Liver (tissue), 9 donors: ENCODE data around the gene PODNL1. TPM values are rescaled to one million over a fixed set of nuclear protein-coding genes. Genes with fewer than 3 reads are reported as not detected.

ENCODE experiments used
- DNase-seq: peaks from one replicate; pipeline ENCODE4 v3.0.0-alpha.2; 2017; ENCODE audit warnings: low spot score
- H3K27ac ChIP-seq, 2 donors: one replicate each; pipeline ENCODE4 v1.7.0; 2013; ENCODE audit warnings: inconsistent platforms in 2 of 2, low read length in 2 of 2, control low read depth in 1 of 2, low read depth in 1 of 2, mild to moderate bottlenecking in 1 of 2
- H3K27me3 ChIP-seq, 4 donors: one replicate each; pipeline versions ENCODE4 v1.6.1 to v1.7.0; 2013; ENCODE audit warnings: low read length in 3 of 4, inconsistent platforms in 1 of 4, mild to moderate bottlenecking in 1 of 4, moderate library complexity in 1 of 4; ENCODE audit not compliant: control insufficient read depth in 4 of 4, insufficient read depth in 4 of 4
- H3K36me3 ChIP-seq, 4 donors: one replicate each; pipeline versions ENCODE4 v1.6.1 to v1.7.0; 2013; ENCODE audit warnings: low read length in 3 of 4, mild to moderate bottlenecking in 3 of 4, low read depth in 1 of 4, moderate library complexity in 1 of 4; ENCODE audit not compliant: control insufficient read depth in 4 of 4, insufficient read depth in 3 of 4
- H3K4me1 ChIP-seq, 4 donors: one replicate each; pipeline versions ENCODE4 v1.6.1 to v1.7.0; 2013; ENCODE audit warnings: low read length in 3 of 4, mild to moderate bottlenecking in 3 of 4, moderate library complexity in 1 of 4; ENCODE audit not compliant: control insufficient read depth in 4 of 4, insufficient read depth in 4 of 4
- H3K4me3 ChIP-seq, 3 donors: one replicate each; pipeline versions ENCODE4 v1.6.1 to v1.7.0; 2013; ENCODE audit warnings: low read length in 3 of 3, control low read depth in 1 of 3, low read depth in 1 of 3, mild to moderate bottlenecking in 1 of 3
- H3K9ac ChIP-seq, 2 donors: one replicate each; pipeline ENCODE4 v1.7.0; 2013; ENCODE audit warnings: low read length in 2 of 2, mild to moderate bottlenecking in 2 of 2, moderate library complexity in 2 of 2, control low read depth in 1 of 2, low read depth in 1 of 2
- H3K9me3 ChIP-seq, 4 donors: one replicate each; pipeline versions ENCODE4 v1.6.1 to v1.7.0; 2013; ENCODE audit warnings: low read length in 3 of 4; ENCODE audit not compliant: control insufficient read depth in 4 of 4
- CTCF ChIP-seq: fragments of 150-350 bp; IDR thresholded peaks from 2 replicates; pipeline ENCODE4 v1.5.1; 2017; ENCODE audit warnings: improper control_type of control experiment, low read depth, low read length; ENCODE audit not compliant: missing input control
- EGR1 ChIP-seq, 2 donors: IDR thresholded peaks; 2 replicates each; pipeline ENCODE4 v1.6.1; 2016 to 2018; ENCODE audit warnings: antibody characterized with exemption in 2 of 2, low read depth in 2 of 2
- FOXA1 ChIP-seq: IDR thresholded peaks from 2 replicates; pipeline ENCODE4 v1.6.1; 2016; ENCODE audit warnings: antibody characterized with exemption
- FOXA2 ChIP-seq: IDR thresholded peaks from 2 replicates; pipeline ENCODE4 v1.6.1; 2016; ENCODE audit warnings: antibody characterized with exemption
- GABPA ChIP-seq, 2 donors: IDR thresholded peaks in 1 of 2; conservative IDR thresholded peaks in 1 of 2; 2 replicates each; pipeline ENCODE4 v1.6.1; 2016; ENCODE audit warnings: antibody characterized with exemption in 2 of 2, mild to moderate bottlenecking in 1 of 2, moderate library complexity in 1 of 2
- HNF4A ChIP-seq, 2 donors: conservative IDR thresholded peaks; 2 replicates each; pipeline ENCODE4 v1.6.1; 2016; ENCODE audit warnings: antibody characterized with exemption in 2 of 2, mild to moderate bottlenecking in 2 of 2
- HNF4G ChIP-seq: IDR thresholded peaks from 2 replicates; pipeline ENCODE4 v1.6.1; 2016; ENCODE audit warnings: antibody characterized with exemption
- JUND ChIP-seq, 2 donors: IDR thresholded peaks; 2 replicates each; pipeline ENCODE4 v1.6.1; 2016; ENCODE audit warnings: antibody characterized with exemption in 2 of 2
- MAX ChIP-seq: IDR thresholded peaks from 2 replicates; pipeline ENCODE4 v1.6.1; 2016; ENCODE audit warnings: antibody characterized with exemption
- NR2F2 ChIP-seq: IDR thresholded peaks from 2 replicates; pipeline ENCODE4 v1.6.1; 2016; ENCODE audit warnings: antibody characterized with exemption
- RAD21 ChIP-seq, 2 donors: IDR thresholded peaks; 2 replicates each; pipeline ENCODE4 v1.6.1; 2016; ENCODE audit warnings: antibody characterized with exemption in 2 of 2, mild to moderate bottlenecking in 2 of 2
- REST ChIP-seq: IDR thresholded peaks from 2 replicates; pipeline ENCODE4 v1.6.1; 2016; ENCODE audit warnings: antibody characterized with exemption, mild to moderate bottlenecking
- RXRA ChIP-seq, 2 donors: IDR thresholded peaks; 2 replicates each; pipeline ENCODE4 v1.6.1; 2017 to 2018; ENCODE audit warnings: antibody characterized with exemption in 2 of 2, mild to moderate bottlenecking in 1 of 2
- SP1 ChIP-seq: IDR thresholded peaks from 2 replicates; pipeline ENCODE4 v1.6.1; 2018; ENCODE audit warnings: antibody characterized with exemption, mild to moderate bottlenecking
- TAF1 ChIP-seq: conservative IDR thresholded peaks from 2 replicates; pipeline ENCODE4 v1.6.1; 2016; ENCODE audit warnings: antibody characterized with exemption, mild to moderate bottlenecking
- YY1 ChIP-seq: IDR thresholded peaks from 2 replicates; pipeline ENCODE4 v1.6.1; 2016; ENCODE audit warnings: antibody characterized with exemption, mild to moderate bottlenecking
- ZBTB33 ChIP-seq: IDR thresholded peaks from 2 replicates; pipeline ENCODE4 v1.6.1; 2016; ENCODE audit warnings: antibody characterized with exemption
- WGBS: extraction: QIAGEN DNeasy Blood & Tissue Kit; methylation state at CpG from one replicate; pipeline ENCODE4 v1.1.7; 2013; 5-methylcytosine and 5-hydroxymethylcytosine counted together
- polyA plus RNA-seq, 2 donors: library from polyadenylated mRNA; stranded (reverse) in 1 of 2; unstranded in 1 of 2; fragments of 200-250 nt in 1 of 2; fragments of >200 nt in 1 of 2; fragmentation: Nextera tagmentation in 1 of 2; extraction: Ambion mirVana in 1 of 2; gene quantifications; one replicate each; pipeline versions ENCODE4 v1.2.1 to v1.2.3, GENCODE V29; 2013 to 2015
- total RNA-seq, 2 donors: library from RNA; depleted of rRNA; stranded (reverse); fragments of >200 nt; gene quantifications; one replicate each; pipeline ENCODE4 v1.2.3, GENCODE V29; 2014
- donor health status: healthy.
- donor health status: healthy.
- donor health status: healthy.
- donor health status: healthy.
- donor health status: healthy.

Gene PODNL1
- total and polyA plus RNA-seq, 4 donors: 0.30 TPM; not detected in 3

- TF ChIP-seq REST: no peak
- no peak for TF ChIP-seq FOXA2
- no peak for TF ChIP-seq CTCF
- no peak for TF ChIP-seq FOXA1
- TF ChIP-seq GABPA (IDR thresholded peaks at IDR 0.05 in 1 of 2, conservative IDR thresholded peaks at IDR 0.05 in 1 of 2): no peak
- TF ChIP-seq TAF1: no peak
- TF ChIP-seq ZBTB33: no peak
- TF ChIP-seq YY1: no peak
- no peak for TF ChIP-seq SP1
- TF ChIP-seq RXRA (IDR thresholded peaks at IDR 0.05): no peak
- no peak for TF ChIP-seq RAD21 (IDR thresholded peaks at IDR 0.05)
- no peak for TF ChIP-seq HNF4G
- TF ChIP-seq EGR1 (IDR thresholded peaks at IDR 0.05; ENCODE audit: low read depth in 2 of 2): no peak
- H3K9ac ChIP-seq: no peak overlapping the region
- WGBS: 83% methylated on average over 5 of the region's 5 CpGs
Measured at GRCh38 chr19:13894552-13894951, 43.7 kb downstream of the PODNL1 start.

GRCh38 chr19:13892870-13893269, 45.3 kb downstream of the PODNL1 start:
- no peaks in the 10 kb centered on the region for H3K9me3 ChIP-seq
- H3K4me1 ChIP-seq: no peaks in the 10 kb centered on the region
- no peak for DNase-seq
- no peak overlapping the region for H3K4me3 ChIP-seq
- no peak overlapping the region for H3K27ac ChIP-seq
- H3K27me3 ChIP-seq: no peaks in the 10 kb centered on the region
- H3K36me3 ChIP-seq: no peaks in the 10 kb centered on the region
- H3K9ac ChIP-seq: no peak overlapping the region
- WGBS: 82% methylated on average over 9 of the region's 9 CpGs
- no peak for TF ChIP-seq HNF4A (conservative IDR thresholded peaks at IDR 0.05)
- TF ChIP-seq RAD21 (IDR thresholded peaks at IDR 0.05): no peak
- TF ChIP-seq EGR1 (IDR thresholded peaks at IDR 0.05; ENCODE audit: low read depth in 2 of 2): no peak
- TF ChIP-seq FOXA1: no peak
- no peak for TF ChIP-seq NR2F2
- TF ChIP-seq RXRA (IDR thresholded peaks at IDR 0.05): no peak
- TF ChIP-seq FOXA2: no peak
- no peak for TF ChIP-seq CTCF
- TF ChIP-seq SP1: no peak
- no peak for TF ChIP-seq HNF4G
- TF ChIP-seq JUND (IDR thresholded peaks at IDR 0.05): no peak
- no peak for TF ChIP-seq ZBTB33
- no peak for TF ChIP-seq MAX

More at GRCh38 chr19:13894552-13894951, 43.7 kb downstream of the PODNL1 start:
- no peak for DNase-seq
- Histone ChIP-seq H3K27me3 (no peaks in the 10 kb centered on the region), H3K9me3 (no peaks in the 10 kb centered on the region), H3K4me3 (no peak overlapping the region), H3K4me1 (peaks cover 0 to 7% (median 2%) of the 10 kb centered on the region in 4 donors), H3K36me3 (no peaks in the 10 kb centered on the region), H3K27ac (no peak overlapping the region)
